H1 (cell line): ENCODE data around the gene YIPF6. TPM values are rescaled to one million over a fixed set of nuclear protein-coding genes. Genes with fewer than 3 reads are reported as not detected.
A peak's percentile ranks its signal among the peaks of the same experiment; 100 is the strongest.

Experiments used
- BCL11A ChIP-seq, 2 experiments: IDR thresholded peaks; one replicate each; pipeline ENCODE4 v1.6.1; 2011; ENCODE audit warnings: low read depth in 2 of 2, low read length in 2 of 2, mild to moderate bottlenecking in 2 of 2
- BRCA1 ChIP-seq: IDR thresholded peaks from 2 replicates; pipeline ENCODE4 v1.6.1; 2012; ENCODE audit warnings: low read depth, low read length, improper control_type of control experiment
- CEBPB ChIP-seq: IDR thresholded peaks from 2 replicates; pipeline ENCODE4 v1.6.1; 2012; ENCODE audit warnings: low read depth, low read length
- KDM1A ChIP-seq: fragments of 200-600, 300-600 bp; sonication (generic); IDR thresholded peaks from 2 replicates; pipeline ENCODE4 v1.7.1; 2016; ENCODE audit warnings: mild to moderate bottlenecking, low read length, borderline replicate concordance
- POU5F1 ChIP-seq: IDR thresholded peaks from 2 replicates; pipeline ENCODE4 v1.6.1; 2011; ENCODE audit warnings: low read depth, mild to moderate bottlenecking, low read length, moderate library complexity
- RAD21 ChIP-seq, 2 experiments: IDR thresholded peaks in 1 of 2; conservative IDR thresholded peaks in 1 of 2; 2 replicates each; pipeline ENCODE4 v1.6.1; 2011; ENCODE audit warnings: low read depth in 2 of 2, low read length in 2 of 2, improper control_type of control experiment in 1 of 2, inconsistent platforms in 1 of 2, mild to moderate bottlenecking in 1 of 2, moderate library complexity in 1 of 2
- SP2 ChIP-seq: IDR thresholded peaks from 2 replicates; pipeline ENCODE4 v1.6.1; 2012; ENCODE audit warnings: mild to moderate bottlenecking, low read length, inconsistent platforms
- SUZ12 ChIP-seq: fragments of 200-600 bp; sonication (generic); IDR thresholded peaks from 2 replicates; pipeline ENCODE4 v1.6.1; 2012; ENCODE audit warnings: mild to moderate bottlenecking, inconsistent platforms, low read length, moderate library complexity, mixed read lengths
- YY1 ChIP-seq: IDR thresholded peaks from 2 replicates; pipeline ENCODE4 v1.6.1; 2011; ENCODE audit warnings: low read depth, mild to moderate bottlenecking, low read length
- polyA plus RNA-seq, 7 experiments: library from polyadenylated mRNA; depleted of rRNA in 3 of 7; stranded (reverse) in 5 of 7; unstranded in 2 of 7; fragments of >200 nt in 5 of 7; fragments of 200-250 nt in 2 of 7; gene quantifications; 1 replicate in 5 of 7; 2 replicates in 1 of 7; 4 replicates in 1 of 7; pipeline versions ENCODE4 v1.2.1 to v1.2.3, GENCODE V29; 2011 to 2013; ENCODE audit warnings: missing spikeins in 2 of 7, mixed read lengths in 2 of 7
- total RNA-seq: library from RNA; stranded (reverse); fragmentation: NEBNext Ultra II Directional; extraction: Animal tissue kit (Norgen Biotek cat#: 25700); gene quantifications from 2 replicates; pipeline ENCODE4 v1.2.1, GENCODE V29; 2021
- TF ChIP-seq, protein P1 (sequence below), 3 experiments: IDR thresholded peaks; 1 replicate in 2 of 3; 2 replicates in 1 of 3; pipeline versions ENCODE4 v1.5.1 to v1.6.1; 2011; ENCODE audit warnings: low read length in 3 of 3, mild to moderate bottlenecking in 3 of 3, inconsistent platforms in 2 of 3, low read depth in 1 of 3, moderate library complexity in 1 of 3; ENCODE audit not compliant: insufficient read depth in 1 of 3; ENCODE audit errors: control extremely low read depth in 1 of 3

Gene YIPF6
- total and polyA plus RNA-seq, 2 of the 8 experiments (the other 6 are each of a cell fraction or from before 2014, with no cell fraction given), result 16.9 to 34.1 TPM

- TF ChIP-seq SP2 (no peak), BRCA1 (no peak), BCL11A (IDR thresholded peaks at IDR 0.05; ENCODE audit: low read depth in 2 of 2, low read length in 2 of 2) (no peak), POU5F1 (no peak), YY1 (peak; percentile 95), KDM1A (no peak), SUZ12 (no peak), RAD21 (IDR thresholded peaks at IDR 0.05 in 1 of 2, conservative IDR thresholded peaks at IDR 0.05 in 1 of 2; ENCODE audit: low read depth in 2 of 2, low read length in 2 of 2) (no peak), CEBPB (no peak)
- TF ChIP-seq, protein P1, sequence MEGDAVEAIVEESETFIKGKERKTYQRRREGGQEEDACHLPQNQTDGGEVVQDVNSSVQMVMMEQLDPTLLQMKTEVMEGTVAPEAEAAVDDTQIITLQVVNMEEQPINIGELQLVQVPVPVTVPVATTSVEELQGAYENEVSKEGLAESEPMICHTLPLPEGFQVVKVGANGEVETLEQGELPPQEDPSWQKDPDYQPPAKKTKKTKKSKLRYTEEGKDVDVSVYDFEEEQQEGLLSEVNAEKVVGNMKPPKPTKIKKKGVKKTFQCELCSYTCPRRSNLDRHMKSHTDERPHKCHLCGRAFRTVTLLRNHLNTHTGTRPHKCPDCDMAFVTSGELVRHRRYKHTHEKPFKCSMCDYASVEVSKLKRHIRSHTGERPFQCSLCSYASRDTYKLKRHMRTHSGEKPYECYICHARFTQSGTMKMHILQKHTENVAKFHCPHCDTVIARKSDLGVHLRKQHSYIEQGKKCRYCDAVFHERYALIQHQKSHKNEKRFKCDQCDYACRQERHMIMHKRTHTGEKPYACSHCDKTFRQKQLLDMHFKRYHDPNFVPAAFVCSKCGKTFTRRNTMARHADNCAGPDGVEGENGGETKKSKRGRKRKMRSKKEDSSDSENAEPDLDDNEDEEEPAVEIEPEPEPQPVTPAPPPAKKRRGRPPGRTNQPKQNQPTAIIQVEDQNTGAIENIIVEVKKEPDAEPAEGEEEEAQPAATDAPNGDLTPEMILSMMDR (IDR thresholded peaks at IDR 0.05; ENCODE audit: control extremely low read depth in 1 of 3, insufficient read depth in 1 of 3, low read depth in 1 of 3, low read length in 3 of 3), result no peak
Measured at GRCh38 chrX:68498508-68499379, at the start of gene YIPF6 (continued).
